Gastroesophageal sphincter (tissue), 3 donors: ENCODE measurements around the gene SLC9A8.

ENCODE experiments used
- EP300 ChIP-seq: sonication (generic); formaldehyde crosslinking; IDR thresholded peaks from one replicate; pipeline ENCODE4 v1.6.1; 2017; ENCODE audit warnings: antibody characterized with exemption, mild to moderate bottlenecking
- POLR2AphosphoS5 ChIP-seq: sonication (generic); formaldehyde crosslinking; IDR thresholded peaks from one replicate; pipeline ENCODE4 v1.6.1; 2017; ENCODE audit warnings: antibody characterized with exemption
- TF ChIP-seq, protein P1 (sequence below), 4 experiments: fragments of 200-600 bp in 2 of 4; fragments of 450-650 bp in 2 of 4; sonication (generic) in 1 of 4; IDR thresholded peaks; one replicate each; pipeline ENCODE4 v1.5.1; 2017 to 2019; ENCODE audit warnings: antibody characterized with exemption in 4 of 4, mild to moderate bottlenecking in 2 of 4, moderate library complexity in 2 of 4

DNA sequence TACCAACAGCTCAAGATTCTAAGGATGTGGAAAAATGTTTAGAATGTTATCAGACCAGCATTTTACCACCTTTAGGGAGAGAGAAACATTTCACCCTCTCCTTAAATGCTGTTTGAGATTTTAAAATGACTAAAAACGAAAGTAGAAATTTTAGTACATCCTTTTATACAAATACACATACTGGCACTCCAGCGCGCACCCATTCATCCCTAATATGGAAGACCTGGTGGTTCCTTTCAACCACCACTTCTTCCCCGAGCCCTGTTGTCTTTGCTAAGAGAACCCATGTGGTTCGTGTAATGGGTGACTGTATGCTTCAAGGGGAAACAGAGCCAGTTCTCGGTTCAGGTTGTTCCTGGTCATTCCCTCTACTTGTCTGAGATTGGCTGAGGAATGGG is 81.4 kb downstream of the SLC9A8 start:
- TF ChIP-seq, protein P1, sequence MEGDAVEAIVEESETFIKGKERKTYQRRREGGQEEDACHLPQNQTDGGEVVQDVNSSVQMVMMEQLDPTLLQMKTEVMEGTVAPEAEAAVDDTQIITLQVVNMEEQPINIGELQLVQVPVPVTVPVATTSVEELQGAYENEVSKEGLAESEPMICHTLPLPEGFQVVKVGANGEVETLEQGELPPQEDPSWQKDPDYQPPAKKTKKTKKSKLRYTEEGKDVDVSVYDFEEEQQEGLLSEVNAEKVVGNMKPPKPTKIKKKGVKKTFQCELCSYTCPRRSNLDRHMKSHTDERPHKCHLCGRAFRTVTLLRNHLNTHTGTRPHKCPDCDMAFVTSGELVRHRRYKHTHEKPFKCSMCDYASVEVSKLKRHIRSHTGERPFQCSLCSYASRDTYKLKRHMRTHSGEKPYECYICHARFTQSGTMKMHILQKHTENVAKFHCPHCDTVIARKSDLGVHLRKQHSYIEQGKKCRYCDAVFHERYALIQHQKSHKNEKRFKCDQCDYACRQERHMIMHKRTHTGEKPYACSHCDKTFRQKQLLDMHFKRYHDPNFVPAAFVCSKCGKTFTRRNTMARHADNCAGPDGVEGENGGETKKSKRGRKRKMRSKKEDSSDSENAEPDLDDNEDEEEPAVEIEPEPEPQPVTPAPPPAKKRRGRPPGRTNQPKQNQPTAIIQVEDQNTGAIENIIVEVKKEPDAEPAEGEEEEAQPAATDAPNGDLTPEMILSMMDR (IDR thresholded peaks at IDR 0.05) = no peak
- TF ChIP-seq POLR2AphosphoS5 (no peak), EP300 (no peak)
